Fibroblast of mammary gland (primary cell): ENCODE data around the gene MAN1C1.

Source experiments
- DNase-seq: peaks from one replicate; pipeline ENCODE4 v3.0.0-alpha.2; 2010; ENCODE audit warnings: low read depth
- H3K4me3 ChIP-seq: 2 replicates; pipeline ENCODE4 v1.5.1; 2011; ENCODE audit warnings: low read depth, mild to moderate bottlenecking, low read length, moderate library complexity; ENCODE audit not compliant: control insufficient read depth
- CTCF ChIP-seq: conservative IDR thresholded peaks from 2 replicates; pipeline ENCODE4 v1.5.1; 2011; ENCODE audit warnings: low read depth, low read length, inconsistent platforms; ENCODE audit not compliant: control insufficient read depth, insufficient read depth

The MAN1C1 gene

DNA sequence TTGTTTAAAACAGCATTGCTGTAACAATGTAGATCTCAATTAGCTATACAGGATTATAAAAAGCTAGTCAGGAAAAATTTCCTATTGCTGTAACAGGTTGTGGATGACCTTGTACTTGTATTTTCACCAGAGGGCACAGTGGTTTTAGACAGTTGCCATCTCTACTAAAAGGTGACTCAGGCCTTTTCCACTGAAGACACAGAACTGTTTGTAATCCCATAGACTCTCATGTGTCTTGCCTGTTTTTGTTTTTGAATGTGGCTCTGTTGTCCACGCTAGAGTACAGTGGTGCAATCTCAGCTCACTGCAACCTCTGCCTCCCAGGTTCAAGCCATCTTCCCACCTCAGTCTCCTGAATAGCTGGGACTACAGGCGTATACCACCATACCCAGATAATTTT is 209.0 kb downstream of the MAN1C1 start:
- no peak for TF ChIP-seq CTCF
- H3K4me3 ChIP-seq = no peak overlapping the region
- DNase-seq = no peak

DNA sequence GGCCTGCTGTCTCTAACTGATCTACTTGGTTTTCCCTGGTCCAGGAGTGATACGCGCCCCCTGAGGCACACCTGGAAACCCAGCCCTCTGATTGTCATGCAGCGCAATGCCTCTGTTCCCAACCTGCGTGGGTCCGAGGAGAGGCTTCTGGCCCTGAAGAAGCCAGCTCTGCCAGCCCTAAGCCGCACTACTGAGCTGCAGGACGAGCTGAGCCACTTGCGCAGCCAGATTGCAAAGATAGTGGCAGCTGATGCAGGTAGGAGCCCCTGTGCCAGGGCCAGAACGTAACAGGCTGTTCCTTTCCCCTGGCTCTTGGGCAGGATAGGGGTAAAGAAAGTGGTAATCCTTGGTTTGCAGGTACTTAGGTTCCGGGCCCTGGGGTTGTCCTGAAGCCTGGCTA is 210.0 kb downstream of the MAN1C1 start:
- H3K4me3 ChIP-seq = no peak overlapping the region
- no peak for TF ChIP-seq CTCF
- DNase-seq = no peak

GRCh38 chr1:25828491-25828890 is 211.9 kb downstream of the MAN1C1 start:
- DNase-seq = no peak
- no peak for TF ChIP-seq CTCF

GRCh38 chr1:25829046-25829445 is 212.5 kb downstream of the MAN1C1 start:
- no peak for TF ChIP-seq CTCF
- DNase-seq = no peak

More at GRCh38 chr1:25828491-25828890, 211.9 kb downstream of the MAN1C1 start:
- H3K4me3 ChIP-seq = no peak overlapping the region

GRCh38 chr1:25831569-25832196 is 215.1 kb downstream of the MAN1C1 start:
- H3K4me3 ChIP-seq = no peak overlapping the region
- TF ChIP-seq CTCF = no peak
- DNase-seq = no peak

More at GRCh38 chr1:25829046-25829445, 212.5 kb downstream of the MAN1C1 start:
- H3K4me3 ChIP-seq = no peak overlapping the region

DNA sequence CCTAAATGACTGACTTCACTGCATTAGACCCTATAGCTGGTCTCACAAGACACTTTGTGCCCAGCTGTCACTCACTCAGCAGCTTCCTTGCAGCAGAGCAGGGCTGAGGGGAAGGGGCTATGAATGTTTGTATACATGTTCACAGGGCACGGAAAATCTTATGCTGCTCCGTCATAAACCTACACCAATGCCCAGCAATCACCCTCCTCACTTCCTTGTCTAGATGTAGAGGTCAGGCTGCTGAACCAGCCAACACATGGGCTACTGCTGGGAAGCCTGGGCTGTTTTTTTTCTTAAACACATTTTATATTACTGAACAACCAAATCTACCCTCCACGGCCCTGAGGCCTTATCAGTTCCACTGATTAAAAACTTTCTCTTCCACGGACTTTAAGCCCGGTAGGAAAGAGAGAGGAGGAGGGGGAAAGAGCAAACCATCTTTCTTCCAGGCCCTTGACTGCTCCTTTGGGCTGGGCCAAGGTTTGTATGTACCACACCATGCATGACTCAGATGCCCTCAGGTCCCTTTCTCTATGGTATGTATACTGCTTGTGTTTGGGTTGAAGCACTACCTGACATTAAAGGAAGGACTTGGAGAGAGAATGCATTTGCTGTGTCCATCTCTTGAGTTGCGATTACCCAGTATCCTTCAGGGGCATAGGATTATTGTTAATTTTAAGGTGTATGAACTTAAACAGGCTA is 215.9 kb downstream of the MAN1C1 start:
- no peak for DNase-seq
- no peak overlapping the region for H3K4me3 ChIP-seq
- TF ChIP-seq CTCF = no peak
